Keratinocyte (primary cell): ENCODE results near the gene RNU1-1. TPM values are rescaled to one million over a fixed set of nuclear protein-coding genes. Genes with fewer than 3 reads are reported as not detected.
A peak's percentile ranks its signal among the peaks of the same experiment; 100 is the strongest.
"Not testable (repeated sequence)": the region's sequence is repeated elsewhere in the genome, so short reads cannot be mapped to it uniquely, and the experiment has no call there.

ENCODE experiments used
- DNase-seq: peaks from one replicate; pipeline ENCODE4 v3.0.0-alpha.2; 2011; ENCODE audit warnings: low read depth, missing footprints, low spot score
- FAIRE-seq: peaks from 2 replicates; lab custom pipeline; 2011; peaks lifted over from hg19 to GRCh38; lab: Jason Lieb, UNC
- H2AFZ ChIP-seq: 2 replicates; pipeline ENCODE4 v1.6.0; 2012; ENCODE audit warnings: low read length, control low read depth, inconsistent platforms; ENCODE audit not compliant: control insufficient read depth
- H3K27ac ChIP-seq: 2 replicates; pipeline ENCODE4 v1.5.1; 2011; ENCODE audit warnings: low read length; ENCODE audit not compliant: control insufficient read depth, insufficient read depth
- H3K27me3 ChIP-seq: 3 replicates; pipeline ENCODE4 v1.6.0; 2011; ENCODE audit warnings: low read length; ENCODE audit not compliant: control insufficient read depth, insufficient read depth; ENCODE audit errors: extremely low read depth
- H3K36me3 ChIP-seq, 2 experiments: 2 replicates in 1 of 2; 3 replicates in 1 of 2; pipeline ENCODE4 v1.5.1; 2011; ENCODE audit warnings: low read length in 2 of 2, mild to moderate bottlenecking in 1 of 2; ENCODE audit not compliant: control insufficient read depth in 2 of 2, insufficient read depth in 2 of 2; ENCODE audit errors: extremely low read depth in 1 of 2
- H3K4me1 ChIP-seq: 3 replicates; pipeline ENCODE4 v1.5.1; 2011; ENCODE audit warnings: low read length; ENCODE audit not compliant: control insufficient read depth, insufficient read depth; ENCODE audit errors: extremely low read depth
- H3K4me2 ChIP-seq: 3 replicates; pipeline ENCODE4 v1.6.0; 2011; ENCODE audit warnings: low read depth, low read length; ENCODE audit not compliant: control insufficient read depth, insufficient read depth; ENCODE audit errors: extremely low read depth
- H3K4me3 ChIP-seq, 3 experiments: fragments of 200-600 bp in 1 of 3; sonication (generic) in 1 of 3; 2 replicates in 2 of 3; 3 replicates in 1 of 3; pipeline ENCODE4 v1.5.1; 2011 to 2016; ENCODE audit warnings: low read length in 3 of 3, mild to moderate bottlenecking in 3 of 3, control low read depth in 2 of 3, inconsistent platforms in 1 of 3, low read depth in 1 of 3, mixed read lengths in 1 of 3, mixed run types in 1 of 3, moderate library complexity in 1 of 3; ENCODE audit not compliant: control insufficient read depth in 2 of 3, insufficient read depth in 2 of 3; ENCODE audit errors: extremely low read depth in 1 of 3
- H3K79me2 ChIP-seq: 2 replicates; pipeline ENCODE4 v1.6.0; 2012; ENCODE audit warnings: low read length; ENCODE audit not compliant: control insufficient read depth, insufficient read depth
- H3K9ac ChIP-seq: 3 replicates; pipeline ENCODE4 v1.6.0; 2011; ENCODE audit warnings: low read length; ENCODE audit not compliant: control insufficient read depth, insufficient read depth; ENCODE audit errors: extremely low read depth
- H3K9me1 ChIP-seq: 3 replicates; pipeline ENCODE4 v1.6.0; 2011; ENCODE audit warnings: low read length; ENCODE audit not compliant: control insufficient read depth, insufficient read depth; ENCODE audit errors: extremely low read depth
- H3K9me3 ChIP-seq: 2 replicates; pipeline ENCODE4 v1.5.1; 2012; ENCODE audit warnings: low read depth, low read length; ENCODE audit not compliant: control insufficient read depth
- H4K20me1 ChIP-seq: 3 replicates; pipeline ENCODE4 v1.6.0; 2011; ENCODE audit warnings: low read length; ENCODE audit not compliant: control insufficient read depth, insufficient read depth; ENCODE audit errors: extremely low read depth
- dilution Hi-C: fragments of 300-500 bp; cut with MboI; formaldehyde crosslinking; loops from one replicate; pipeline ENCODE4 v1.7.0; 2020; ENCODE audit warnings: low sequenced_read_pairs; ENCODE audit not compliant: extremely low pct_ligation_motif_present
- polyA minus RNA-seq, 3 experiments: library from RNA; depleted of rRNA, polyadenylated mRNA; stranded (reverse); fragments of >200 nt; gene quantifications; 1 replicate in 1 of 3; 2 replicates in 1 of 3; 3 replicates in 1 of 3; pipeline ENCODE4 v1.2.3, GENCODE V29; 2011
- polyA plus RNA-seq, 5 experiments: library from polyadenylated mRNA; depleted of rRNA in 3 of 5; stranded (reverse) in 3 of 5; stranded (forward) in 1 of 5; unstranded in 1 of 5; fragments of >200 nt; gene quantifications; 1 replicate in 1 of 5; 2 replicates in 3 of 5; 3 replicates in 1 of 5; pipeline versions ENCODE4 v1.2.1 to v1.2.3, GENCODE V29; 2011 to 2012; ENCODE audit warnings: missing spikeins in 2 of 5, low read depth in 1 of 5, low replicate concordance in 1 of 5

The RNU1-1 gene
- polyA plus RNA-seq (66.0 to 67.0 TPM in 2 of 3 replicates, not detected in the other), polyA minus RNA-seq (13,175 to 24,724 TPM (median 16,252 TPM) in 3 replicates)
- not detected for polyA plus RNA-seq (2011; ENCODE audit: low read depth)
- polyA plus RNA-seq (2011; cell fraction: cytosol; rRNA removed): not detected in 2 replicates
- polyA plus RNA-seq (2011; cell fraction: nucleus; rRNA removed): under 0.01 TPM in 2 replicates
- polyA plus RNA-seq (2012; ENCODE audit: low replicate concordance): not detected in 2 replicates
- polyA minus RNA-seq (2011; cell fraction: cytosol; rRNA and poly(A)+ RNA removed): 39,283 TPM
- 15,420 and 21,721 TPM in 2 replicates for polyA minus RNA-seq (2011; cell fraction: nucleus; rRNA and poly(A)+ RNA removed)

- peak within 1 kb of the TSS; percentile 67 for H3K4me2 ChIP-seq
- H3K4me1 ChIP-seq, H3K36me3 ChIP-seq, H3K79me2 ChIP-seq, FAIRE-seq, dilution Hi-C loops, H4K20me1 ChIP-seq, H3K9me1 ChIP-seq, H3K9me3 ChIP-seq, DNase-seq, H3K27me3 ChIP-seq: not testable (repeated sequence)
- H2AFZ ChIP-seq: peak within 1 kb of the TSS; percentile 19
- peak within 1 kb of the TSS; percentile 87 for H3K27ac ChIP-seq
- peak within 1 kb of the TSS; percentile 80 for H3K9ac ChIP-seq
- H3K4me3 ChIP-seq: peak within 1 kb of the TSS in 2 of 3 experiments; percentile 18 to 56
These were observed at the start of gene RNU1-1 for GRCh38 chr1:16514107-16515055. Gene RNU1-1, minus strand, starts transcription at chr1:16514285.

DNA sequence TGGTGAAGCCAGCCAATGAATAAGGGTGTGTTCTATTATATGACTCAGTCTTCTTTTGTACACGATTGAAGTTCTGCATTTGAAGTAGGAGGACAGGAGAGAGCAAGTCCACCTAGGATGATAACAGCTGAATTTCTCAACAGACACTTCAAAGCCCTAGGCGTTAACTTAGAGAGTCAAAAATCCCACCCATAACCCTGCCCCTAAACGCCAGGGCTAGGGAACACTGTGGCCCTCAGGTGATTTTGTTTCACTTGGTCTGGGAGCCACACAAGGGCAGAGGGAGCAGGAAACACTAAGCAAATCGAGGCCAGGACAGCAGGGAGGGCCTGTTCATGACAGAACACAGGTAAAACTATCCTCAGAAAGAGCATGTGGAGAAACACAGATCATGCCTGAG, 47.0 kb upstream of the RNU1-1 start:
- H3K4me1 ChIP-seq, H3K27ac ChIP-seq, H3K4me3 ChIP-seq, H4K20me1 ChIP-seq, H3K79me2 ChIP-seq, H3K9me3 ChIP-seq, FAIRE-seq, H3K9ac ChIP-seq, H3K4me2 ChIP-seq, H2AFZ ChIP-seq, H3K9me1 ChIP-seq, DNase-seq, H3K27me3 ChIP-seq, dilution Hi-C loops, H3K36me3 ChIP-seq: not testable (repeated sequence)

DNA sequence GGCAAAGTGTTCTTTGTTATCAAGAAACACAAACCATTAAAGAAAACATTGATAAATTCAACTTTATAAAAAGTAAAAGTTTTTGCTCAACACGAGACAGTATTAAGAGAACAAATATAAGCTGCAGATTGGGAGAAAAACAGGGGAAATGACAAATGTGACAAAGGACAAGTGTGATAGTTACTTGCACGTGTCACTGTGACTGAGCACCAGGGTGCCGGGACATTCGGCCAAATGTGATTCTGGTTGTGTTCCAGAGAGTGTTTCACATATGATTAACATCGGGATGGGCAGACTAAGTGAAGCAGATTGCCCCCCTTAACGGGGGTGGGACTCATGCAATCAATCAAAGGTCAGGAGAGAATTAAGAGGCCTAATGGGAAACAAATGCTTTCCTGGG, 46.4 kb upstream of the RNU1-1 start:
- H3K9me3 ChIP-seq, H4K20me1 ChIP-seq, H3K36me3 ChIP-seq, H2AFZ ChIP-seq, H3K9ac ChIP-seq, H3K4me2 ChIP-seq, dilution Hi-C loops, H3K9me1 ChIP-seq, H3K27ac ChIP-seq, H3K4me1 ChIP-seq, FAIRE-seq, DNase-seq, H3K4me3 ChIP-seq, H3K79me2 ChIP-seq, H3K27me3 ChIP-seq: not testable (repeated sequence)

- FAIRE-seq: peak; percentile 46
- H4K20me1 ChIP-seq, dilution Hi-C loops, DNase-seq, H3K9me1 ChIP-seq, H3K4me1 ChIP-seq, H3K27ac ChIP-seq, H3K9ac ChIP-seq, H3K27me3 ChIP-seq, H3K9me3 ChIP-seq, H2AFZ ChIP-seq, H3K36me3 ChIP-seq, H3K79me2 ChIP-seq, H3K4me3 ChIP-seq, H3K4me2 ChIP-seq: not testable (repeated sequence)
These were observed 45.6 kb upstream of the RNU1-1 start for GRCh38 chr1:16559688-16560087.
